Stimulated activated CD4-positive, alpha-beta T cell treated with anti-CD3 and anti-CD28 coated beads, TNF-alpha, amount 100 ng/mL, for 24 hours (primary cell): ENCODE measurements around the gene UGP2.
A peak's percentile ranks its signal among the peaks of the same experiment; 100 is the strongest.
"Not testable (repeated sequence)": the region's sequence is repeated elsewhere in the genome, so short reads cannot be mapped to it uniquely, and the experiment has no call there.

ENCODE experiments used
- DNase-seq, 3 experiments: peaks; one replicate each; pipeline ENCODE4 v3.0.0-alpha.2; 2020; ENCODE audit warnings: low read depth in 3 of 3

UGP2 gene

GRCh38 chr2:63840081-63840784 is 1.5 kb upstream of the UGP2 start:
- no peak for DNase-seq

GRCh38 chr2:63840785-63841253 is 877 bp upstream of the UGP2 start:
- peak; percentile 93 to 99 (median 96) for DNase-seq

- peak in 1 of 3 experiments; percentile 2 for DNase-seq
Measured at GRCh38 chr2:63842149-63843061, 709 bp downstream of the UGP2 start.

GRCh38 chr2:63843093-63843492 is 1.4 kb downstream of the UGP2 start:
- DNase-seq, result no peak

GRCh38 chr2:63843791-63844190 is 2.1 kb downstream of the UGP2 start:
- no peak for DNase-seq

GRCh38 chr2:63844616-63845015 is 2.9 kb downstream of the UGP2 start:
- DNase-seq, result no peak

- no peak for DNase-seq
Measured at GRCh38 chr2:63845866-63846265, 4.2 kb downstream of the UGP2 start.

- no peak for DNase-seq
Measured at GRCh38 chr2:63846487-63846886, 4.8 kb downstream of the UGP2 start.

GRCh38 chr2:63847571-63847970 is 5.9 kb downstream of the UGP2 start:
- not testable (repeated sequence) for DNase-seq

- DNase-seq, result no peak
Measured at GRCh38 chr2:63849381-63850203, 7.9 kb downstream of the UGP2 start.

- no peak for DNase-seq
Measured at GRCh38 chr2:63850204-63850571, 8.5 kb downstream of the UGP2 start.

- DNase-seq, result no peak
Measured at GRCh38 chr2:63850649-63851048, 9.0 kb downstream of the UGP2 start.

GRCh38 chr2:63851691-63852311 is 10.1 kb downstream of the UGP2 start:
- DNase-seq, result no peak

GRCh38 chr2:63853527-63854310 is 12.0 kb downstream of the UGP2 start:
- no peak for DNase-seq

GRCh38 chr2:63855418-63856302 is 14.0 kb downstream of the UGP2 start:
- DNase-seq, result no peak

GRCh38 chr2:63856303-63856603 is 14.6 kb downstream of the UGP2 start:
- peak in 1 of 3 experiments; percentile 24 for DNase-seq

GRCh38 chr2:63858291-63858690 is 16.6 kb downstream of the UGP2 start:
- no peak for DNase-seq

- peak; percentile 30 to 47 (median 39) for DNase-seq
Measured at GRCh38 chr2:63861220-63861822, 19.6 kb downstream of the UGP2 start.

GRCh38 chr2:63862806-63863205 is 21.1 kb downstream of the UGP2 start:
- DNase-seq, result no peak
